Caco-2 (cell line): ENCODE measurements around the gene ALG1L2. TPM values are rescaled to one million over a fixed set of nuclear protein-coding genes. Genes with fewer than 3 reads are reported as not detected.
"Not testable (repeated sequence)": the region's sequence is repeated elsewhere in the genome, so short reads cannot be mapped to it uniquely, and the experiment has no call there.

Source experiments
- BruUV-seq: library from RNA; stranded (reverse); fragments of 400-500 nt; replicated peaks from 2 replicates; lab custom pipeline; 2021; lab: Mats Ljungman, UMichigan
- CTCF ChIA-PET: fragments of 300-600 bp; sonication (Branson Sonifier 250); formaldehyde crosslinking; loops from one replicate; lab custom pipeline; 2022; ENCODE audit warnings: antibody characterized with exemption; lab: Charles Lee
- POLR2A ChIA-PET: fragments of 300-600 bp; sonication (Branson Sonifier 250); formaldehyde crosslinking; loops from one replicate; lab custom pipeline; 2022; ENCODE audit warnings: antibody characterized with exemption; lab: Charles Lee
- DNase-seq, 2 experiments: peaks; one replicate each; pipeline versions ENCODE4 v3.0.0 to v3.0.0-alpha.2; 2020 to 2022
- H3K27me3 ChIP-seq: replicated peaks from 2 replicates; pipeline ENCODE4 v1.6.0; 2011; ENCODE audit warnings: low read length; ENCODE audit not compliant: control insufficient read depth, insufficient read depth
- H3K36me3 ChIP-seq: 2 replicates; pipeline ENCODE4 v1.5.1; 2011; ENCODE audit warnings: low read length; ENCODE audit not compliant: control insufficient read depth, insufficient read depth
- H3K4me1 ChIP-seq: fragments of 250-450 bp; sonication (Bioruptor Pico); 2 replicates; pipeline ENCODE4 v1.5.1; 2020; ENCODE audit warnings: mild to moderate bottlenecking
- H3K4me3 ChIP-seq: 2 replicates; pipeline ENCODE4 v1.5.1; 2011; ENCODE audit warnings: low read depth, mild to moderate bottlenecking, control low read depth, low read length
- H3K9me3 ChIP-seq: fragments of 250-450 bp; sonication (Bioruptor Pico); 2 replicates; pipeline ENCODE4 v1.5.1; 2020; ENCODE audit warnings: mild to moderate bottlenecking, moderate library complexity
- H3K27ac Mint-ChIP-seq: one replicate; pipeline ENCODE4 v1.8.0; 2022; ENCODE audit warnings: mixed read lengths; ENCODE audit not compliant: unreplicated experiment
- H3K27me3 Mint-ChIP-seq: one replicate; pipeline ENCODE4 v1.8.0; 2022; ENCODE audit warnings: mixed read lengths; ENCODE audit not compliant: insufficient read depth, unreplicated experiment
- H3K36me3 Mint-ChIP-seq: one replicate; pipeline ENCODE4 v1.8.0; 2022; ENCODE audit warnings: mild to moderate bottlenecking, mixed read lengths; ENCODE audit not compliant: insufficient read depth, unreplicated experiment
- H3K4me1 Mint-ChIP-seq: one replicate; pipeline ENCODE4 v1.8.0; 2022; ENCODE audit warnings: low read depth, mixed read lengths; ENCODE audit not compliant: unreplicated experiment
- H3K4me3 Mint-ChIP-seq: one replicate; pipeline ENCODE4 v1.8.0; 2022; ENCODE audit warnings: mild to moderate bottlenecking, moderate library complexity, mixed read lengths; ENCODE audit not compliant: unreplicated experiment
- H3K9me3 Mint-ChIP-seq: one replicate; pipeline ENCODE4 v1.8.0; 2022; ENCODE audit warnings: mixed read lengths; ENCODE audit not compliant: unreplicated experiment
- CTCF ChIP-seq, 2 experiments: fragments of 200-600 bp in 1 of 2; IDR thresholded peaks; 1 replicate in 1 of 2; 2 replicates in 1 of 2; pipeline versions ENCODE4 v1.5.1 to v1.8.0; 2011 to 2022; ENCODE audit warnings: antibody characterized with exemption in 1 of 2, control low read depth in 1 of 2, inconsistent platforms in 1 of 2, low read depth in 1 of 2, low read length in 1 of 2, mild to moderate bottlenecking in 1 of 2, moderate library complexity in 1 of 2; ENCODE audit not compliant: insufficient read depth in 1 of 2, severe bottlenecking in 1 of 2, unreplicated experiment in 1 of 2
- intact Hi-C: fragments of 100-400 bp; cut with micrococcal nuclease; formaldehyde crosslinking; loops from one replicate; pipeline ENCODE4 v1.10.0; 2022; ENCODE audit not compliant: unreplicated experiment
- total RNA-seq: library from RNA; stranded (reverse); gene quantifications from 2 replicates; pipeline ENCODE4 v1.2.3, GENCODE V29; 2022

The ALG1L2 gene
- total RNA-seq, 1 experiment from 2014 or later: 1.6 TPM

DNA sequence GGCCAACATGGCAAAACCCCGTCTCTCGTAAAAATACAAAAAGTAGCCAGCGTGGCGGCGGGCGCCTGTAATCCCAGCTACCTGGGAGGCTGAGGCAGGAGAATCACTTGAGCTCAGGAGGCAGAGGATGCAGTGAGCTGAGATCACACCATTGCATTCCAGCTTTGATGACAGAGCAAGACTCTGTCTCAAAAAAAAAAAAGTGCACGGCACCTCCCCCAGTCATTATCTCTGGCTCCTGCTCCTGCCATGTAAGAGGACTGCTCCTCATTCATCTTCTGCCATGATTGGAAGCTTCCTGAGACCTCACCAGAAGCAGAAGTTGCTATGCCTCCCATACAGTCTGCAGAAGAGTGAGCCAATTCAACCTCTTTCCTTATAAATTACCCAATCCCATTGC is 4.0 kb upstream of the ALG1L2 start:
- CTCF ChIA-PET: no interaction called here

DNA sequence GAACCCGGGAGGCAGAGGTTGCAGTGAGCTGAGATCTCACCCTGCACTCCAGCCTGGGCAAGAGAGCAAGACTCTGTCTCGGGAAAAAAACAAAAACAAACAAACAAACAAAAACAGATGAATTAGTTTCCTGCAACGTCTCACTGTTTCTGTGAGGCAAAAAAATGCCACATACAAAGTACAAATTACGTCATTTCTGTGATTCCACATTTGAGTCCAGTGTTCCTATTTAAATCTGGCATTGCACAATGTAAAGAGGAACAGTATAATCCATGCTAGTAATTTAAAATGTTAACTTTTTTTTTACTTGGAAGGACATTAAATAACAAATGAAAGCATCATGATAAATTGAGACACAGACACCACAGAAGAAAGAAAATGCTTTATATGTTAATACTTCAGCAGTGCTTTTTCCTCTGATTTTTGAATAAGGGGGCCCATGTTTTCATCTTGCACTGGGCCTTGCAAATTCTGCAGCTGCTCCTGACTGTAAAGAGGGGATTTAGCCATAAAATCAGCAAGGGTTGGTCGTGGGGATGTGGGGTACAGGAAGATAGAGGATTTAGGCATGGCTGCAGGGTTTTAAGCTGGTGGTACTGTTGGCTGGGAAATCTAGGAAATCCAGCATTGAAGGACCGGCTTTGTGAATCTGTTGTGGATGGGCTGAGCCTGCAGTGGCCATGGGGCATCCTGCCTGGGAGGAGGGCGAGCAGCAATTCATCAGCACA is 1.9 kb downstream of the ALG1L2 start:
- H3K9me3 Mint-ChIP-seq, H3K27me3 Mint-ChIP-seq, POLR2A ChIA-PET, H3K4me3 ChIP-seq, intact Hi-C loops, H3K4me3 Mint-ChIP-seq, H3K9me3 ChIP-seq, DNase-seq, H3K36me3 Mint-ChIP-seq, H3K27me3 ChIP-seq, H3K36me3 ChIP-seq, H3K4me1 Mint-ChIP-seq, CTCF ChIA-PET, BruUV-seq, H3K4me1 ChIP-seq, H3K27ac Mint-ChIP-seq: not testable (repeated sequence)

More for the DNA sequence above, 4.0 kb upstream of the ALG1L2 start:
- BruUV-seq: no TSS peak
- H3K36me3 Mint-ChIP-seq: no peaks in the 10 kb centered on the region
- no peak overlapping the region for H3K27ac Mint-ChIP-seq
- H3K9me3 ChIP-seq: no peaks in the 10 kb centered on the region
- H3K4me1 ChIP-seq: no peaks in the 10 kb centered on the region
- H3K4me1 Mint-ChIP-seq: no peaks in the 10 kb centered on the region
- H3K27me3 ChIP-seq: no peaks in the 10 kb centered on the region
- POLR2A ChIA-PET: no interaction called here
- no peaks in the 10 kb centered on the region for H3K36me3 ChIP-seq
- no peak overlapping the region for H3K4me3 Mint-ChIP-seq
- no peak overlapping the region for H3K4me3 ChIP-seq
- no peak for DNase-seq
- H3K27me3 Mint-ChIP-seq: no peaks in the 10 kb centered on the region
- intact Hi-C loops: no loop called here
- no peak for TF ChIP-seq CTCF (IDR thresholded peaks at IDR 0.05; ENCODE audit: insufficient read depth in 1 of 2, low read depth in 1 of 2, low read length in 1 of 2, severe bottlenecking in 1 of 2, unreplicated experiment in 1 of 2)
- no peaks in the 10 kb centered on the region for H3K9me3 Mint-ChIP-seq

GRCh38 chr3:130084436-130084980 is 2.9 kb downstream of the ALG1L2 start:
- H3K4me1 ChIP-seq: no peaks in the 10 kb centered on the region
- H3K27ac Mint-ChIP-seq: no peak overlapping the region
- TF ChIP-seq CTCF (IDR thresholded peaks at IDR 0.05; ENCODE audit: insufficient read depth in 1 of 2, low read depth in 1 of 2, low read length in 1 of 2, severe bottlenecking in 1 of 2, unreplicated experiment in 1 of 2): no peak
- DNase-seq: no peak
- no peaks in the 10 kb centered on the region for H3K27me3 Mint-ChIP-seq
- no peaks in the 10 kb centered on the region for H3K36me3 ChIP-seq
- no peaks in the 10 kb centered on the region for H3K27me3 ChIP-seq
- no peak overlapping the region for H3K4me3 Mint-ChIP-seq
- POLR2A ChIA-PET: no interaction called here
- no peak overlapping the region for H3K4me3 ChIP-seq
- peaks cover 7% of the 10 kb centered on the region for H3K4me1 Mint-ChIP-seq
- H3K36me3 Mint-ChIP-seq: no peaks in the 10 kb centered on the region
- H3K9me3 Mint-ChIP-seq: no peaks in the 10 kb centered on the region
- no peaks in the 10 kb centered on the region for H3K9me3 ChIP-seq
- intact Hi-C loops: no loop called here
- BruUV-seq: no TSS peak
- CTCF ChIA-PET: interaction anchor here (0.5 kb wide), 1 partner anchor 909 kb away, joined by 3 read pairs; no protein-coding TSS in a partner anchor
